Mesothelial cell of epicardium (in vitro differentiated cells): ENCODE results near the gene BLVRB. TPM values are rescaled to one million over a fixed set of nuclear protein-coding genes. Genes with fewer than 3 reads are reported as not detected.

ENCODE experiments used
- DNase-seq, 2 experiments: peaks; one replicate each; pipeline ENCODE4 v3.0.0; 2021; ENCODE audit warnings: low spot score in 2 of 2; ENCODE audit not compliant: unreplicated experiment in 2 of 2
- H3K27ac Mint-ChIP-seq: 2 replicates; pipeline ENCODE4 v1.8.0; 2021; ENCODE audit warnings: mixed read lengths
- H3K27me3 Mint-ChIP-seq: 2 replicates; pipeline ENCODE4 v1.8.0; 2021; ENCODE audit warnings: low read depth, mixed read lengths
- H3K36me3 Mint-ChIP-seq: 2 replicates; pipeline ENCODE4 v1.8.0; 2021; ENCODE audit warnings: mixed read lengths
- H3K4me1 Mint-ChIP-seq: 2 replicates; pipeline ENCODE4 v1.8.0; 2021; ENCODE audit warnings: mixed read lengths
- H3K4me3 Mint-ChIP-seq: 2 replicates; pipeline ENCODE4 v1.8.0; 2021; ENCODE audit warnings: mild to moderate bottlenecking, moderate library complexity, mixed read lengths
- H3K9me3 Mint-ChIP-seq: 2 replicates; pipeline ENCODE4 v1.8.0; 2021; ENCODE audit warnings: mixed read lengths
- CTCF ChIP-seq: fragments of 200-600 bp; sonication (generic); IDR thresholded peaks from one replicate; pipeline ENCODE4 v1.5.0; 2021; ENCODE audit warnings: antibody characterized with exemption; ENCODE audit not compliant: unreplicated experiment
- total RNA-seq: library from RNA; stranded (reverse); gene quantifications from 3 replicates; pipeline ENCODE4 v1.2.1, GENCODE V29; 2021

Gene BLVRB
- total RNA-seq, 1 donor from 2014 or later = 42.2 TPM

GRCh38 chr19:40444825-40445312, 20.7 kb downstream of the BLVRB start:
- Mint-ChIP-seq H3K4me3 (peak overlapping the region; percentile 96), H3K36me3 (peaks cover 18% of the 10 kb centered on the region), H3K9me3 (no peaks in the 10 kb centered on the region), H3K4me1 (peaks cover 34% of the 10 kb centered on the region), H3K27ac (peak overlapping the region; percentile 99), H3K27me3 (no peaks in the 10 kb centered on the region)
- DNase-seq = no peak
- TF ChIP-seq CTCF = peak; percentile 21

- peak within 1 kb of the TSS; percentile 96 for H3K4me3 Mint-ChIP-seq
- no peaks in the 10 kb centered on the region for H3K9me3 Mint-ChIP-seq
- no peaks in the 10 kb centered on the region for H3K27me3 Mint-ChIP-seq
- peaks cover 13% of the 10 kb centered on the region for H3K36me3 Mint-ChIP-seq
- H3K4me1 Mint-ChIP-seq = peaks cover 34% of the 10 kb centered on the region
- TF ChIP-seq CTCF = no peak
- DNase-seq = peak; percentile 98 to 99
- peak within 1 kb of the TSS; percentile 99 for H3K27ac Mint-ChIP-seq
These were observed 21.3 kb downstream of the BLVRB start, which contains the start of gene SERTAD3 for GRCh38 chr19:40444000-40444824. SERTAD3 (minus strand) TSS chr19:40444335; CDS start chr19:40442080, 2,255 bp downstream.

- H3K4me1 Mint-ChIP-seq = peaks cover 34% of the 10 kb centered on the region
These were observed 22.2 kb downstream of the BLVRB start for GRCh38 chr19:40443131-40443999.

GRCh38 chr19:40442328-40443130, 23.0 kb downstream of the BLVRB start:
- no peak for TF ChIP-seq CTCF
- Mint-ChIP-seq H3K4me3 (peak overlapping the region; percentile 96), H3K36me3 (peaks cover 15% of the 10 kb centered on the region), H3K27me3 (no peaks in the 10 kb centered on the region), H3K9me3 (no peaks in the 10 kb centered on the region), H3K27ac (peak overlapping the region; percentile 98), H3K4me1 (peaks cover 34% of the 10 kb centered on the region)
- DNase-seq = peak in 1 of 2 experiments; percentile 40

More at GRCh38 chr19:40443131-40443999, 22.2 kb downstream of the BLVRB start:
- Mint-ChIP-seq H3K4me3 (peak overlapping the region; percentile 96), H3K27ac (peak overlapping the region; percentile 99), H3K27me3 (no peaks in the 10 kb centered on the region), H3K9me3 (no peaks in the 10 kb centered on the region), H3K36me3 (peaks cover 13% of the 10 kb centered on the region)
- no peak for TF ChIP-seq CTCF
- DNase-seq = peak; percentile 97 to 98

- Mint-ChIP-seq H3K4me3 (peak overlapping the region; percentile 96), H3K27ac (peak overlapping the region; percentile 98), H3K27me3 (no peaks in the 10 kb centered on the region), H3K36me3 (peaks cover 15% of the 10 kb centered on the region), H3K9me3 (no peaks in the 10 kb centered on the region), H3K4me1 (peaks cover 34% of the 10 kb centered on the region)
- TF ChIP-seq CTCF = no peak
- DNase-seq = no peak
These were observed 23.8 kb downstream of the BLVRB start for GRCh38 chr19:40441719-40442253.
